ENCODE results near the gene OLA1. TPM values are rescaled to one million over a fixed set of nuclear protein-coding genes. Genes with fewer than 3 reads are reported as not detected.
A peak's percentile ranks its signal among the peaks of the same experiment; 100 is the strongest.

Gene OLA1
- total and polyA plus RNA-seq, 9 of the 15 experiments (the other 6 are each of a cell fraction or from before 2014, with no cell fraction given), result 208 to 353 (median 225) TPM

DNA sequence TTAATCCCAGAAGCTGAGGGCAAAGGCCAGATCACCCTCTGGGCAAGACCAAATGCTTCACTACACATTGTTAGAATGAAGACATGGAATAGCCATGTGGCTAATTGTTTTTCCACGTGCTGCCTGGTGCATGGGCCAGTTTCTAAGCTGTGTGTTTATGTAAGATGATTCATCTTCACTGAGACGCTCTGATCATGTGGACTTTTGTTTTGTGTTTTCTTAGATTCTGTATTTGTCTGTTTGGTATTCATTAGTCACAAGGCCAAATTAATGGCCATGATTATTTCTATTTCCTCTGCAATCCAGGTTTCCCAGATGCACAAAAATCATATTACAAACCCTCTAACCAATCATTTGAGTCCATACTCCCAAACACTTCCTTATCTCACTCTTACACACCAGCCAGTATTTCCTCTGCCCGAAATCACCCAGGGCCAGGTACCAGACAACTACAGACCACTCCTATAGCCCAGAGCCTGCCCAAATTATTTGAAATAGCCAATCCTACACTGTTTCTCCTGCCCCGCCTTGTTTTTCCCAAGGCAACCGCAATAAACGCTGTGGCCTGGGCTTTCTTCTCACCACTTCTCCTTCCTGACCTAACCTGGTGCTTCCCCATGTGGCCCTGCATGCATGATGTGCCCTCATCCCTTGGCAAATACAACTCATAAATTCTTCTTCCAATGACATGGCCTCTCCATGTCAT, 189.0 kb downstream of the OLA1 start (continued):
- TF ChIP-seq, protein P1, sequence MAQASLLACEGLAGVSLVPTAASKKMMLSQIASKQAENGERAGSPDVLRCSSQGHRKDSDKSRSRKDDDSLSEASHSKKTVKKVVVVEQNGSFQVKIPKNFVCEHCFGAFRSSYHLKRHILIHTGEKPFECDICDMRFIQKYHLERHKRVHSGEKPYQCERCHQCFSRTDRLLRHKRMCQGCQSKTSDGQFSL (CRISPR knock-in tag; IDR thresholded peaks at IDR 0.05), result 0 out of 2 replicates have a peak, but pooled peaks have one; percentile 6
- TF ChIP-seq, protein P1 (tag; IDR thresholded peaks at IDR 0.05), result no peak
- TF ChIP-seq USF1 (CRISPR knock-in tag; IDR thresholded peaks at IDR 0.05) (peak; percentile 50; the same call in 1 of the 2 replicates), RAD21 (CRISPR knock-in tag; conservative IDR thresholded peaks at IDR 0.05 in 1 of 2, IDR thresholded peaks at IDR 0.05 in 1 of 2) (no peak), MAFF (IDR thresholded peaks at IDR 0.05; ENCODE audit: low read length) (no peak), PURB (CRISPR knock-in tag; IDR thresholded peaks at IDR 0.05; ENCODE audit: low read depth) (no peak), ZNF398 (CRISPR knock-in tag; IDR thresholded peaks at IDR 0.05) (no peak), CCNT2 (IDR thresholded peaks at IDR 0.05; ENCODE audit: borderline replicate concordance, extremely low read depth, insufficient read length, low read depth, low read length) (peak; percentile 13), JUN (IDR thresholded peaks at IDR 0.05; ENCODE audit: borderline replicate concordance, low read depth, low read length) (no peak), JUN (CRISPR knock-in tag; IDR thresholded peaks at IDR 0.05; ENCODE audit: borderline replicate concordance) (no peak), MGA (IDR thresholded peaks at IDR 0.05) (peak; percentile 92)

All from K562 (cell line).